ENCODE results near the gene PPAT.

PPAT gene

DNA sequence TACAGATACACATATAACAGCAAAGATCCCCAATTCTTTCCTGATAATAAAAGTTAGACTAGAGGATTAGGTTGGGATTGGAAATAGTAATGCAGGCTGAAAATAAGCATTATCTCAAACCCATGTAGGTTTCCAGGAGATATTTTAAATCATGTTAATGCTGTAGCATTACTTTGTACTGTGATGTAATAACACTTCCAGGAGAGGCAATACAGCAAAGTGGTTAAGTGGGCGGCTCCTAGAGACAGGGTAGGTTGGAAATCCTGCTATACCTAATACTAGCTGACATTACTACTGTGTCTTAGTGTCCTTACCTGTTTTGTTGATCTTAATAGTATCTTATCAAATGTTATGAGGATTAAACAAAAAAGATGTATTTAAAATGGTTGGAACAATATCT, 10.3 kb upstream of the PPAT start:
- TF ChIP-seq TCF12 (IDR thresholded peaks at IDR 0.05; ENCODE audit: low read depth) (no peak), EP300 (IDR thresholded peaks at IDR 0.05; ENCODE audit: borderline replicate concordance) (no peak), FOXM1 (IDR thresholded peaks at IDR 0.05; ENCODE audit: borderline replicate concordance, low read depth) (no peak), ZBTB7A (IDR thresholded peaks at IDR 0.05; ENCODE audit: low read depth) (no peak), CEBPB (IDR thresholded peaks at IDR 0.05) (no peak), CREB1 (IDR thresholded peaks at IDR 0.05; ENCODE audit: low read depth) (no peak), EGR1 (IDR thresholded peaks at IDR 0.05) (no peak), RAD21 (IDR thresholded peaks at IDR 0.05; ENCODE audit: low read depth) (no peak), NFIC (IDR thresholded peaks at IDR 0.05) (no peak), TEAD4 (IDR thresholded peaks at IDR 0.05) (no peak), YY1 (IDR thresholded peaks at IDR 0.05; ENCODE audit: low read depth) (no peak)
- TF ChIP-seq, protein P1, sequence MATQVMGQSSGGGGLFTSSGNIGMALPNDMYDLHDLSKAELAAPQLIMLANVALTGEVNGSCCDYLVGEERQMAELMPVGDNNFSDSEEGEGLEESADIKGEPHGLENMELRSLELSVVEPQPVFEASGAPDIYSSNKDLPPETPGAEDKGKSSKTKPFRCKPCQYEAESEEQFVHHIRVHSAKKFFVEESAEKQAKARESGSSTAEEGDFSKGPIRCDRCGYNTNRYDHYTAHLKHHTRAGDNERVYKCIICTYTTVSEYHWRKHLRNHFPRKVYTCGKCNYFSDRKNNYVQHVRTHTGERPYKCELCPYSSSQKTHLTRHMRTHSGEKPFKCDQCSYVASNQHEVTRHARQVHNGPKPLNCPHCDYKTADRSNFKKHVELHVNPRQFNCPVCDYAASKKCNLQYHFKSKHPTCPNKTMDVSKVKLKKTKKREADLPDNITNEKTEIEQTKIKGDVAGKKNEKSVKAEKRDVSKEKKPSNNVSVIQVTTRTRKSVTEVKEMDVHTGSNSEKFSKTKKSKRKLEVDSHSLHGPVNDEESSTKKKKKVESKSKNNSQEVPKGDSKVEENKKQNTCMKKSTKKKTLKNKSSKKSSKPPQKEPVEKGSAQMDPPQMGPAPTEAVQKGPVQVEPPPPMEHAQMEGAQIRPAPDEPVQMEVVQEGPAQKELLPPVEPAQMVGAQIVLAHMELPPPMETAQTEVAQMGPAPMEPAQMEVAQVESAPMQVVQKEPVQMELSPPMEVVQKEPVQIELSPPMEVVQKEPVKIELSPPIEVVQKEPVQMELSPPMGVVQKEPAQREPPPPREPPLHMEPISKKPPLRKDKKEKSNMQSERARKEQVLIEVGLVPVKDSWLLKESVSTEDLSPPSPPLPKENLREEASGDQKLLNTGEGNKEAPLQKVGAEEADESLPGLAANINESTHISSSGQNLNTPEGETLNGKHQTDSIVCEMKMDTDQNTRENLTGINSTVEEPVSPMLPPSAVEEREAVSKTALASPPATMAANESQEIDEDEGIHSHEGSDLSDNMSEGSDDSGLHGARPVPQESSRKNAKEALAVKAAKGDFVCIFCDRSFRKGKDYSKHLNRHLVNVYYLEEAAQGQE (IDR thresholded peaks at IDR 0.05; ENCODE audit: low read depth), result no peak
- TF ChIP-seq, protein P2, sequence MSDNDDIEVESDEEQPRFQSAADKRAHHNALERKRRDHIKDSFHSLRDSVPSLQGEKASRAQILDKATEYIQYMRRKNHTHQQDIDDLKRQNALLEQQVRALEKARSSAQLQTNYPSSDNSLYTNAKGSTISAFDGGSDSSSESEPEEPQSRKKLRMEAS (IDR thresholded peaks at IDR 0.05), result no peak

DNA sequence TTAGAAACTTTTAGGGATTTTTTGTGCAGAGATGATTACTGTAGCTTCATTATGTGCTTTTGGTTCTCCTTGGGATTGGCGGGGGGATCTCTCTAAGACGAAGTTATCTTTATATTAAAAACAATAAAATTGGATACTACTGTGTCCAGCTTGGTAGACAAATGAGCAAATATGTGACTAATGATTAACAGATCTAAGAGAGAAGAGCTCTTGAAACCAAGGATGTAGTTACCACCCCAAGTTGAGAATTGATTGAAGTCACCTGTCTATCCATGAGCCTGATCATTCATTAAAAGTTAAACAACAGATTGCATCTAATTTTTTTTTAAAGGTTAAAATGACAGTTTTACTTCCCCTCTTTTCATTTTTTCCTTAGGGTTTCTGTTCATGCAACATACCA, 9.3 kb upstream of the PPAT start:
- TF ChIP-seq NFIC (IDR thresholded peaks at IDR 0.05) (no peak), RAD21 (IDR thresholded peaks at IDR 0.05; ENCODE audit: low read depth) (no peak), CEBPB (IDR thresholded peaks at IDR 0.05) (no peak), FOXM1 (IDR thresholded peaks at IDR 0.05; ENCODE audit: borderline replicate concordance, low read depth) (no peak), ZBTB7A (IDR thresholded peaks at IDR 0.05; ENCODE audit: low read depth) (no peak), EGR1 (IDR thresholded peaks at IDR 0.05) (no peak), TAF1 (IDR thresholded peaks at IDR 0.05; ENCODE audit: low read depth) (no peak), TEAD4 (IDR thresholded peaks at IDR 0.05) (no peak), CREB1 (IDR thresholded peaks at IDR 0.05; ENCODE audit: low read depth) (no peak), YY1 (IDR thresholded peaks at IDR 0.05; ENCODE audit: low read depth) (no peak), TCF12 (IDR thresholded peaks at IDR 0.05; ENCODE audit: low read depth) (no peak), EP300 (IDR thresholded peaks at IDR 0.05; ENCODE audit: borderline replicate concordance) (no peak)
- TF ChIP-seq, protein P1 (IDR thresholded peaks at IDR 0.05; ENCODE audit: low read depth), result no peak
- TF ChIP-seq, protein P3, sequence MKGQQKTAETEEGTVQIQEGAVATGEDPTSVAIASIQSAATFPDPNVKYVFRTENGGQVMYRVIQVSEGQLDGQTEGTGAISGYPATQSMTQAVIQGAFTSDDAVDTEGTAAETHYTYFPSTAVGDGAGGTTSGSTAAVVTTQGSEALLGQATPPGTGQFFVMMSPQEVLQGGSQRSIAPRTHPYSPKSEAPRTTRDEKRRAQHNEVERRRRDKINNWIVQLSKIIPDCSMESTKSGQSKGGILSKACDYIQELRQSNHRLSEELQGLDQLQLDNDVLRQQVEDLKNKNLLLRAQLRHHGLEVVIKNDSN (IDR thresholded peaks at IDR 0.05), result no peak
- TF ChIP-seq, protein P2 (IDR thresholded peaks at IDR 0.05), result no peak

DNA sequence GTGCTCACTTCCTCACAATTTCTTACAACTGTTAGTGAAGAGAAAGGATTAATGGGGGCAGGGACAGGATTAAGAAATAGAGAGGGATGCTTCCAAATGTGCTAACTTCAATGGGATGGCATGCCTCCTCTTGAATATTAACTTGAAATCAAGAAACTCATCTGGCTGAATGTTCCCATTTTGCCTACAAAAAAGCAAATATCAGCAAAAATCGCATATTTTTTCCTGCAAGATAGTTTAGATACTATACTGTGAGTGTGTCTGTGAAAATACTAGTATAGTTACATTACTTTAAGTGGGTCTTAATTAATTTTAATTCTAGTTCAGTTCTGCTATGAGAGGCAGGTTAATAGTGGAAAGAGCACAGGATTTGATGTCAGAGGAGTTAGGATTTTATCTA, 5.6 kb upstream of the PPAT start:
- no peak for TF ChIP-seq TEAD4 (IDR thresholded peaks at IDR 0.05)
- TF ChIP-seq, protein P1 (IDR thresholded peaks at IDR 0.05; ENCODE audit: low read depth), result no peak

DNA sequence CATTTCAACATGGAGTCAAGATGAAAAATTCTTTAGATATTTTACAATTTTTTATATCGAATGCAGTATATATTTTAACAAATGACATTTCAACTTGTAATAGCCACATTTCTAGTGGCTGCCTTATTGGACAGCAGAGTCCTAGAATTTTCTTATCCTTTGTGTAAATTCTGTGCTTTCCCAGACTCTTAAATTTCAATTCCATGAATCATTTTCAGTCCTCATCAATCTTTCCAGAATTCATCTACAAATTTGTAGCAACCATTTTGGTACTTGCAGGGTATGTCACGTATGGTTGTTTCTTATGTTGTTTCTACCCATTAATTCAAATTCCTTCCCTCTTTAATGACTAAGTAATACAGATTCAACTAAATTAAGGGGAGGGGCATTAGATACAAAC, 3.4 kb upstream of the PPAT start:
- TF ChIP-seq YY1 (IDR thresholded peaks at IDR 0.05; ENCODE audit: low read depth) (no peak), FOXM1 (IDR thresholded peaks at IDR 0.05; ENCODE audit: borderline replicate concordance, low read depth) (no peak), ZBTB7A (IDR thresholded peaks at IDR 0.05; ENCODE audit: low read depth) (no peak), RAD21 (IDR thresholded peaks at IDR 0.05; ENCODE audit: low read depth) (no peak), EGR1 (IDR thresholded peaks at IDR 0.05) (no peak), EP300 (IDR thresholded peaks at IDR 0.05; ENCODE audit: borderline replicate concordance) (no peak), CEBPB (IDR thresholded peaks at IDR 0.05) (no peak), CREB1 (IDR thresholded peaks at IDR 0.05; ENCODE audit: low read depth) (no peak), TCF12 (IDR thresholded peaks at IDR 0.05; ENCODE audit: low read depth) (no peak), TAF1 (IDR thresholded peaks at IDR 0.05; ENCODE audit: low read depth) (no peak), TEAD4 (IDR thresholded peaks at IDR 0.05) (no peak), NFIC (IDR thresholded peaks at IDR 0.05) (no peak)
- TF ChIP-seq, protein P2 (IDR thresholded peaks at IDR 0.05), result no peak
- TF ChIP-seq, protein P3 (IDR thresholded peaks at IDR 0.05), result no peak
- TF ChIP-seq, protein P1 (IDR thresholded peaks at IDR 0.05; ENCODE audit: low read depth), result no peak
